ENCODE measurements around the gene PAX6. TPM values are rescaled to one million over a fixed set of nuclear protein-coding genes. Genes with fewer than 3 reads are reported as not detected.

PAX6 gene
- 0.55 to 1.6 TPM (median 0.69 TPM) in 5 replicates for total RNA-seq (2022; extraction: Qiagen RNA extraction)

GRCh38 chr11:31810779-31811647, at the start of gene PAX6:
Gene PAX6 (minus strand): TSS chr11:31811322. CDS start chr11:31806411, 4,911 bp downstream.

Data from A549 treated with Mapracorat at 1 μM for 4 hours (cell line).